CD4-positive, alpha-beta T cell treated with Interleukin-6 at 100 ng/mL for 8 hours (primary cell): ENCODE data around the gene CDK12.
"Not testable (repeated sequence)": the region's sequence is repeated elsewhere in the genome, so short reads cannot be mapped to it uniquely, and the experiment has no call there.

ENCODE experiments used
- DNase-seq: peaks from one replicate; pipeline ENCODE4 v3.0.0-alpha.2; 2020; ENCODE audit warnings: mixed read lengths, low spot score

Gene CDK12

DNA sequence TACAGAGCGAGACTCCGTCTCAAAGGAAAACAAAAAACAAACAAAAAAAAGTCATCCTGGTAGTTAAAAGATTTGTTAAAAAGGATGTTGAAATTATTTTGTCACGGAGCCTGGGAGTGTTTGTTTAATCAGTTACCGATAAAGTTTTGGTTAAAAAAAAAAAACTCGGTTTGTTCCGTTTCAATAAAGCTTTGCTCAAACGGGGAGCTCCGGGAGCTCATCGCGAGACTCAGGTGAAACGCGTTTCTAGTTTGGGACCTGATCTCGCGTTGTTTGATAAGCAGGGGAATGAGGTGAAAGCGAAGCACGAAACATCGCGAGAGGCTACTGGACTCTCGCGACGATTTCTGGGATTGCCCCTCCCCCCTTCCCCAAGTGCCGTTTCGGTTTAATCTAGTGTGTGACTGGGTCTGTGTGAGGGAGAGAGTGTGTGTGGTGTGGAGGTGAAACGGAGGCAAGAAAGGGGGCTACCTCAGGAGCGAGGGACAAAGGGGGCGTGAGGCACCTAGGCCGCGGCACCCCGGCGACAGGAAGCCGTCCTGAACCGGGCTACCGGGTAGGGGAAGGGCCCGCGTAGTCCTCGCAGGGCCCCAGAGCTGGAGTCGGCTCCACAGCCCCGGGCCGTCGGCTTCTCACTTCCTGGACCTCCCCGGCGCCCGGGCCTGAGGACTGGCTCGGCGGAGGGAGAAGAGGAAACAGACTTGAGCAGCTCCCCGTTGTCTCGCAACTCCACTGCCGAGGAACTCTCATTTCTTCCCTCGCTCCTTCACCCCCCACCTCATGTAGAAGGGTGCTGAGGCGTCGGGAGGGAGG lies at the start of gene CDK12:
CDK12 (plus strand) TSS at position 374 of the 813 bp plus-strand sequence. CDS start 586 bp downstream, outside the sequence.
- peak; percentile 97 for DNase-seq

DNA sequence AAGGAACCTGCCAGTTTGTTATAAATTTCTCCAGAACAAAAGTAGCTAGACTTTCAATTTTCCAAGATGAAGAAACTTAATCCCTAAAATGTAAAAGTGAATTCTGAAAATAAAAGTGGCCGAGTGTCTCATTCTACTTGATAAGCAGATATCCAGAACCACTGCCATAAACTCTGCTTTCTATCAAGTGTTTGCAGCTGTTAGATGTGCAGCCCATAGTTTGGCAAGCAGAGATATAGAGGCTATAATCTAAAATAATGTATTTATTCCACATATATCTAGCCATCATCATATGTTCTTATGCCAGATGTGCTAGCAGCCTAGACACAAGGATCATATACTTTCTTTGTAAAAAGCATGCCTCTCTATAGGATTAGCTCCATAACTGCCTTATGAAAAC lies 45.1 kb upstream of the CDK12 start:
- no peak for DNase-seq

DNA sequence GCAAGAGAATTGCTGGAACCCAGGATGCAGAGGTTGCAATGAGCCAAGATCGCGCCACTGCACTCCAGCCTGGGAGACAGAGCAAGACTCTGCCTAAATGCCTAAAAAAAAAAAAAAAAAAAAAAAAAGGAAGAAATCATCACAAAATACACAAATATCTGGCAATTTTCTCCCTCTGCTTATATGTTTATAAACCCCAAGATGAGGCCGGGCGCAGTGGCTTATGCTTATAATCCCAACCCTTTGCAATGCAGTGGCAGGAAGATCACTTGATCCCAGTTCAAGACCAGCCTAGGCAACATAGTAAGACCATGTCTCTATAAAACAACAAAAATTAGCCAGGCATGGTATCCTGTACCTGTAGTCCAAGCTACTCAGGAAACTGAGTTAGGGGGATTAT lies 31.7 kb upstream of the CDK12 start:
- DNase-seq = no peak

DNA sequence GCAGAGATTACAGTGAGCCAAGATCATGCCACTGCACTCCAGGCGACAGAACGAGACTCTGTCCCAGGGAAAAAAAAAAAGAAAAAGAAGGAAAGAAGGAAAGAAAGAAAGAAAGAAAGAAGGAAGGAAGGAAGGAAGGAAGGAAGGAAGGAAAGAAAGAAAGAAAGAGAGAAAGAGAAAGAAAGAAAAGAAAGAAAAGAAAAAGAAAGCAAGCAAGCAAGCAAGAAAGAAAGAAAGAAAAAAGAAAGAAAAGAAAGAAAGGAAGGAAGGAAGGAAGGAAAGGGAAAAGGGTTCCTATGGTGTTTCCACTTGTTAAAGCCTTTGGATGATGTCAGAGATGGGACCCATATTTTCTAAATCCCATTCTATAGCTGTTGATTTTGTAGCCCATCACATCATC lies 21.4 kb upstream of the CDK12 start:
- not testable (repeated sequence) for DNase-seq

DNA sequence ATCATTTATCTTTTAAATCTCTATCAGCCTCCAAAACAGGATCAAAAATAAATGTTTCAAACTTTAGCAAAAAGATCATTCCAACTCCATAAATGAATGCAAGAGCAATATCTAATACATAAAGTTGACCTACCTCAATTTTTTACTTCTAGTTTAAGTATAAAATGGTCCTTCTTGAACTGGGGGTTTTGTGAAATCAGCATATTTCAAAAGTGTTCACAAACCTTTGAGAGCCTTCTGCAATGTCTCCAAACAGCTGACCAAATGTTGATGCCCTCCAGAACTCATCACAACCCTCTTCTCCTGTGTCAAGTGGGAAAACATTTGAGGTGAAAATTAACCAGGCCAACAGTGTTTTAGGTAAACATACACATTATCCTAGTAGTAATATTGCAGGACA lies 18.0 kb upstream of the CDK12 start:
- DNase-seq = no peak

DNA sequence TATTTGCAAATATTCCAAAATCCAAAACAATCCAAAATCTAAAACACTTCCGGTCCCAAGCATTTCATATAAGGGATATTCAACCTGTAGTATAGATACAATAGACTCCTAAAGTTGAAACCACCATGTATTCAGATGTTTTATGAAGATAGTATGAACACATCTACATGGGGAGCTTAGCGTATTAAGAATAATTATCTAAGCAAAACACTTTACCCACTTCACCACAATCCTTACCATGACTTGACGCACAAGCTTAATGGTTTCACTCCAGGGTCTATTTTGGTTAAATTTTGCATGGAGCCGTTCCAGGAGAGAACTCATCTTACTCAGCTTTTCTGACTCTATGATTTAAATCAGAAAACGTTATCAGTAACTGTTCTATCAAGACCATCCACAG lies 13.7 kb upstream of the CDK12 start:
- no peak for DNase-seq

DNA sequence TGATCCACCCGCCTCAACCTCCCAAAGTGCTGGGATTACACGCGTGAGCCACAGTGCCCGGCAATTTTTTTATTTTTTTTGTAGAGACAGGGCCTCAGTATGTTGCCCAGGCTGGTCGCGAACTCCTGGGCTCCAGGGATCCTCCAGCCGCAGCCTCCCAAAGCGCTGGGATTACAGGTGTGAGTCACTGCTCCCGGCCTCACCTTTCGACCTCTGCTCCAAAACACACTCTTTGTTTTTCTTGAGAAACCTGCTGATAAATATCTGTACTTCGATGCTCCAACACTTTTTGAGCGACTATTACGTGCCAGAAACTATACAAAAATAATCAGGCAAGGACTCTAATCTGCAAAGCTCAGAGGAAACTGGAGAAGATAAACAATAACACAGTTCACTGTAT lies 11.2 kb upstream of the CDK12 start:
- DNase-seq = no peak

DNA sequence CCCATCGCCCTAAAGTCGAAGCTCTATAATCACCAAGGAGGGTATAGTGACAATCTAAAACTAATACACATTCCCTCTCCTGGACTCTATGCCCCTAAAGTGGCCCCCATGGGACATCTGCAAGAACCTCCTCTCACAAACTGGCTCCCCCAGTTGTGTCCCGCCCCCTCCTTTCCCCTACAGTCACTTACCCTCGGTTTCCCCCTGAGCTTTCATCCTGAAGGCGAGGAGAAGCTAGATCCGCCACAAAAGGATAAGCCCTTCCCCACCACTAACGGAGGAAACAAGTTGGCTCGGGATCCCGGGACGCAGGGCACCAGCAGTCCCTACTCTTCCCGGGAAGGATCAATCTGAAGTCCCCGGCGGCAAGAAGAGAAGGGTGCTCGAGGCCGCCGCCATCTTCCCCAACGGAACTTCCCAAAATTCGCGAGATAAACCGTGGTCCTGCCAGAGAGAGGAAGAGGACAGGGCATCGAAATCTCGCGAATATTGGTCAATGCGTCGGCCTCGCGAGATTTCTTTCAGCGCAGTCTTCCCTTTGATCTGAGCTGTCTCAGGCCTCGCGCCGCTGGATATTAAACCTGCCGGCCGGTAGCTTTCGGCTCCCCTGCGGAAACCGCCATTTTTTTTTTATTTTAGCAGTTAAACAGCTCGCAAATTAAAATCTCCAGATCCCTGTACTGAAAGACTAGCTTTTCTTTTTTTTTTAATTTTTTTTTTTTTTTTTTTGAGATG lies 10.3 kb upstream of the CDK12 start, which contains the start of gene MED1:
MED1 (minus strand) TSS at position 417 of the 735 bp plus-strand sequence; CDS start at position 216, 201 bp downstream.
- DNase-seq = peak; percentile 93

DNA sequence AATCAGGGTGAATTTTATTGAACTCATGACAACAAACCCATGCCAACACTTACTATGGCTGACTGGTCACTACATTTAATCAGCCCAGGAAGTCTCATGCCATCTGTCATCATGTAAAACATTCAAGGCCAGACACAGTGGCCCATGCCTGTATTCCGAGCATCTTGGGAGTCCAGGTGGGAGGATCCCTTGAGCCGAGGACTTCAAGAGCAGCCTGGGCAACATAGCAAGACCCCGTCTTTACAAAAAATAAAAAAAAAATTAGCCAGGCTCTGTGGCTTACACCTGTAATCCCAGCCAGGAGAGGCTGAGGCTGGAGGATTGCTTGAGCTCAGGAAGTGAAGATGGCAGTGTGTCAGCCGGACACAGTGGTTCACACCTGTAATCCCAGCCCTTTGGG lies 5.4 kb upstream of the CDK12 start:
- DNase-seq = no peak

DNA sequence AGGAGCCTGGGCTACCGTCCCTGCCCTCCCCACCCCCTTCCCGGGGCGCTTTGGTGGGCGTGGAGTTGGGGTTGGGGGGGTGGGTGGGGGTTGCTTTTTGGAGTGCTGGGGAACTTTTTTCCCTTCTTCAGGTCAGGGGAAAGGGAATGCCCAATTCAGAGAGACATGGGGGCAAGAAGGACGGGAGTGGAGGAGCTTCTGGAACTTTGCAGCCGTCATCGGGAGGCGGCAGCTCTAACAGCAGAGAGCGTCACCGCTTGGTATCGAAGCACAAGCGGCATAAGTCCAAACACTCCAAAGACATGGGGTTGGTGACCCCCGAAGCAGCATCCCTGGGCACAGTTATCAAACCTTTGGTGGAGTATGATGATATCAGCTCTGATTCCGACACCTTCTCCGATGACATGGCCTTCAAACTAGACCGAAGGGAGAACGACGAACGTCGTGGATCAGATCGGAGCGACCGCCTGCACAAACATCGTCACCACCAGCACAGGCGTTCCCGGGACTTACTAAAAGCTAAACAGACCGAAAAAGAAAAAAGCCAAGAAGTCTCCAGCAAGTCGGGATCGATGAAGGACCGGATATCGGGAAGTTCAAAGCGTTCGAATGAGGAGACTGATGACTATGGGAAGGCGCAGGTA lies 762 bp downstream of the CDK12 start:
- no peak for DNase-seq

DNA sequence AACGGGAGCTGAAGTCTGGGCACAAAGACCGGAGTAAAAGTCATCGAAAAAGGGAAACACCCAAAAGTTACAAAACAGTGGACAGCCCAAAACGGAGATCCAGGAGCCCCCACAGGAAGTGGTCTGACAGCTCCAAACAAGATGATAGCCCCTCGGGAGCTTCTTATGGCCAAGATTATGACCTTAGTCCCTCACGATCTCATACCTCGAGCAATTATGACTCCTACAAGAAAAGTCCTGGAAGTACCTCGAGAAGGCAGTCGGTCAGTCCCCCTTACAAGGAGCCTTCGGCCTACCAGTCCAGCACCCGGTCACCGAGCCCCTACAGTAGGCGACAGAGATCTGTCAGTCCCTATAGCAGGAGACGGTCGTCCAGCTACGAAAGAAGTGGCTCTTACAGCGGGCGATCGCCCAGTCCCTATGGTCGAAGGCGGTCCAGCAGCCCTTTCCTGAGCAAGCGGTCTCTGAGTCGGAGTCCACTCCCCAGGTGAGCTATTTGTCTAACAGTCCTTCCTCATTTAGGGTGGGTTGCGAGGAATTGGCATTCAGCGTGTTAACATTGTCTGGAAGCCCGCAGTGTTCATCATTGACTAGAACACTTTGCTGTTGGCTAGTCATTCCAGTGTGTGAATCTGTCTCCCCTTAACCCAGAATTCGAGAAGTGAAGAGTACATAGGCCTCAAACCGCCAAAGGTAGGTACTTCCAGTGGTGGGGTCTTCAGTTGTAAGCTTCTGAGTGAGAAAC lies 1.5 kb downstream of the CDK12 start:
- DNase-seq = no peak

DNA sequence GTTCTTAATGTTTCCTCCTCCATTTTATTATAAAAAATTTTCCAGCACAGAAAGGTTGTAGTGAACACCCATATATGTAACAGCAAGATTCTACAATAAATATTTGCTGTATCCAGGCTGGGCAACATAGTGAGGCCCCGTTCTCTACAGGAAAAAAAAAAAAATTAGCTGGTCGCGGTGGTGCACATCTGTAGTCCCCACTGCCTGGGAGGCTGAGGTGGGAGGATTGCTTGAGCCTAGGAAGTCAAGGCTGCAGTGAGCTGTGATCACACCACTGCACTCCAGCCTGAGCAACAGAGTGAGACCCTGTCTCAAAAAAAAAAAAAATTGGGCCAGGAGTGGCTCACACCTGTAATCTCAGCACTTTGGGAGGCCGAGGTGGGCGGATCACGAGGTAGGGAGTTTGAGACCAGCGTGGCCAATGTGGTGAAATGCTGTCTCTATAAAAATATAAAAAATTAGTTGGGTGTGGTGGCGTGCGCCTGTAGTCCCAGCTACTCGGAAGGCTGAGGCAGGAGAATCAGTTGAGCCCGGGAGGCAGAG lies 3.4 kb downstream of the CDK12 start:
- DNase-seq = not testable (repeated sequence)

DNA sequence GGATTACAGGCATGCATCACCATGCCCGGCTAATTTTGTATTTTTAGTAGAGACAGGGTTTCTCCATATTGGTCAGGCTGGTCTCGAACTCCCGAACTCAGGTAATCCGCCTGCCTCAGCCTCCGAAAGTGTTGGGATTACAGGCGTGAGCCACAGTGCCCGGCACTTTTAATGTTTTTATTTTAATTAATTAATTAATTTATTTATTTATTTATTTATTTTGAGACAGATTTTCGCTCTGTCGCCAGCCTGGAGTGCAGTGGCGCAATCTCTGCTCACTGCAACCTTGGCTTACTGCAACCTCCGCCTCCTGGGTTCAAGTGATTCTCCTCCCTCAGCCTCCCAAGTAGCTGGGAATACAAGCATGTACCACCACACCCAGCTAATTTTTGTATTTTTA lies 7.3 kb downstream of the CDK12 start:
- DNase-seq = not testable (repeated sequence)

DNA sequence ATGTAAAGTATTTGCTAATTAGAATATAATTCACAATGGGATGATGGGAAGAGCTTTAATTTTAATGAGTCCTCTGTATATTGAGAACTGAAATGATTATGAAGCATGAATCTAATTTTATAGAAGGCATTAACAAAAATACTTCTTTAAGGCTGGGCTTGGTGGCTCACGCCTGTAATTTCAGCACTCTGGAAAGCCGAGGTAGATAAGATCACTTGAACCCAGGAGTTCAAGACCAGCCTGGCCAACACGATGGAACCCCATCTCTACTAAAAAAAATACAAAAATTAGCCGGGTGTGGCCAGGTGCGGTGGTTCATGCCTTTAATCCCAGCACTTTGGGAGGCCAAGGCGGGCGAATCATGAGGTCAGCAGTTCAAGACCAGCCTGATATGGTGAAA lies 12.0 kb downstream of the CDK12 start:
- DNase-seq = no peak

DNA sequence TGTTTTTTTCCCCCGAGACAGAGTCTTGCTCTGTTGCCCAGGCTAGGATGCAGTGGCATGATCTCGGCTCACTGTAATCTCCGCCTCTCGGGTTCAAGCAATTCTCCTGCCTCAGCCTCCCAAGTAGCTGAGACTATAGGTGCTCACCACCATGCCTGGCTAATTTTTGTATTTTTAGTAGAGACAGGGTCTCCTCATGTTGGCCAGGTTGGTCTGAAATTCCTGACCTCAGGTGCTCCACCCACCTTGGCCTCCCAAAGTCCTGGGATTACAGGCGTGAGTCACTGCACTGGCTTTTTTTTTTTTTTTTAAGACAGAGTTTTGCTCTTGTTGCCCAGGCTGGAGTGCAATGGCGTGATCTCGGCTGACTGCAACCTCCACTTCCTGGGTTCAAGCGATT lies 18.3 kb downstream of the CDK12 start:
- DNase-seq = not testable (repeated sequence)

DNA sequence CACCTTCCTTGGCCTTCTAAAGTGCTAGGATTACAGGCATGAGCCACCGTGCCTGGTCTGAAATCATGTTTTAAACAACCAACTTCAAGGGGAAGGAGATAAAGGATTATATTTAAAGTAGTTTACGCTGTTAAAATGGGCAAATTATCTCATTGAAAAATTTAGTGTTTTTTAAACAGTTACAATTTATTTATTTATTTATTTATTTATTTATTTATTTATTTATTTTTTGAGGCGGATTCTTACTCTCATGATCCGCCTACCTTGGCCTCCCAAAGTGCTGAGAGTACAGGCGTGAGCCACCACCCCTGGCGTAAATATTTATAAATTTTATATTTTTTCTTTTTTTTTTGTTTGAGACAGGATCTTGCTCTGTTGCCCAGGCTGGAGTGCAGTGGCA lies 22.2 kb downstream of the CDK12 start:
- DNase-seq = no peak

DNA sequence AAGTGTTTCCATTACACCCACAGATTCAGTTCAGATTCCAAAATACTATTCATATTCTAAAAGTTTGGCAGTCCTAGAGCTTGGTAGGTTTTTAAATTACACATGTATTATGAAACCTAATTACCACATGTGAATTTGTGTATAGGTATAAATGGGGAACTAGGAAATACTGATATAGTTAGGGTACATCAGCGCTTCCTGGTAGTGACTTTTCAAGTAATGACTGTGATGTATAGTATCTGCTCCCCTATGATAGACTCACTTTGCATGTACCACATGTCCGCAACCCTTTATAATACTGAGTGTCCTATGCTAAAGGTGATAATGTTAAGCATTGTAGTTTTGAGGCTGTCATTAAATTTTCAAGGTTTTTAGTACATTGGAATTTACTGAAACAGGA lies 22.9 kb downstream of the CDK12 start:
- DNase-seq = no peak

DNA sequence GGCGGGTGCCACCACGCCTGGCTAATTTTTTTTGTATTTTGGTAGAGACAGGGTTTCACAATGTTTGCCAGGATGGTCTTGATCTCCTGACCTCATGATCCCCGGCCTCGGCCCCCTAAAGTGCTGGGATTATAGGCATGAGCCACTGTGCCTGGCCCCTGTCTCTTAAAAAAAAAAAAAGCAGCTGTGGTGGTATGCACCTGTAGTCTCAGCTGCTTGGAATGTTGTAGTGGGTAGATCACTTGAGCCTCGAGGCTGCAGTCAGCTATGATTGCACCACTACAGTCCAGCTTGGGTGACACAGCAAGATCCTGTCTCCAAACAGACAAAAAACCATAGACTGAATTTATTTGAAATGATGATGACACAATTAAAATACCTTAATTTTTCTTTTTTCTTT lies 24.3 kb downstream of the CDK12 start:
- no peak for DNase-seq

DNA sequence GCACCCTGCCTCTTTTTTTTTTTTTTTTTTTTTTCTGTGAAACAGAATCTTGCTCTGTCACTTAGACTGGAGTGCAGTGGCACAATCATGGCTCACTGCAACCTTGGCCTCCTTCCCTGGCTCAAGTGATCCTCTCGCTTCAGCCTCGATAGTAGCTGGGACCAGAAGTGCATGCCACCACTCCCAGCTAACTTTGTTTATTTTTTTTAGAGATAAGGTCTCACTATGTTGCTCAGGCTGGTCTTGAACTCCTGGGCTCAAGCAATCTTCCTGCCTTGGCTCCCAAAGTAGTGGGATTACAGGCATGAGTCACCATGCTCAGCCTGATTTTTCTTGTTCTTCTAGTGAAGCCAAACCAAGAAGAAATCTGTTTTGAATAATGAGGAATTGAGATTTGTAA lies 25.0 kb downstream of the CDK12 start:
- DNase-seq = no peak

DNA sequence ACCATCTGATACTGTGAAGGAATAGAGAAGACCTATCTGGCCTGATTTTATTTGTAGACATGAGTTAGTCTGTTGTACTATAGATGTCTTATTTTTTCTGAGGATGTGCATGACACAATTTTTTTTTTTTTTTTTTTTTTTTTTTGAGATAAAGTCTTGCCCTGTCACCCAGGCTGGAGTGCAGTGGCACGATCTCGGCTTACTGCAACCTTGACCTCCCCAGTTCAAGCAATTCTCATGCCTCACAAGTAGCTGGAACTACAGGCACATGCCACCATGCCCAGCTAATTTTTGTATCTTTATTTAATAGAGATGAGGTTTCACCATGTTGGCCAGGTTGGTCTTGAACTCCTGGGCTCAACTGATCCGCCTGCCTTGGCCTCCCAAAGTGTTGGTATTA lies 26.2 kb downstream of the CDK12 start:
- not testable (repeated sequence) for DNase-seq

DNA sequence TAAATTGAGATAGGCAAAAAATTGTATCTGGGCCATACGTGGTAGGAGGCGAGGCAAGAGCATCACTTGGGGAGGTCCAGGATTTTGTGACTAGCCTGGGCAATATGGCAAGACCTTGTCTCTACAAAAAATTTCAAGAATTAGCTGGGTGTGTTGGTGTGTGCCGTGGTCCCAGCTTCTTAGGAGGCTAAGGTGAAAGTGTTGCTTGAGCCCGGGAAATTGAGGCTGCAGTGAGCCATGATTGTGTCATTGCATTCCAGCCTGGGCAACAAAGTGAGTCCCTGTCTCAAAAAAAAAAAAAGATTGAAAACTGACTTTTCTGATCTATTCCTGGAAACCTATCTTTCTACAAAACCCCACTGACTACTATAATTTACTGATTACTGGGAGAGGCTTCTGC lies 26.7 kb downstream of the CDK12 start:
- DNase-seq = no peak

DNA sequence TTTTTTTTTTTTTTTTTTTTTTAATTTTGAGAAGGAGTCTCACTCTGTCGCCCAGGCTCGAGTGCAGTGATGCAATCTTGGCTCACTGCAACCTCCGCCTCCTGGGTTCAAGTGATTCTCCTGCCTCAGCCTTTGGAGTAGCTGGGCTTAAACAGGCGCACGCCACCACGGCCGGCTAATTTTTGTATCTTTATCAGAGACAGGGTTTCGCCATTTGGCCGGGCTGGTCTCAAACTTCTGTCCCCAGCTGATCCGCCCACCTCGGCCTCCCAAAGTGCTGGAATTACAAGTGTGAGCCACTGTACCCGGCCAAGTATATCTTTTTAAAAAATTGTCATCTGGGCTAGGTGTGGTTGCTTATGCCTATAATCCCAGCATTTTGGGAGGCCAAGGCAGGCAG lies 35.6 kb downstream of the CDK12 start:
- not testable (repeated sequence) for DNase-seq
